ENCODE data around the gene POLR3H.

DNA sequence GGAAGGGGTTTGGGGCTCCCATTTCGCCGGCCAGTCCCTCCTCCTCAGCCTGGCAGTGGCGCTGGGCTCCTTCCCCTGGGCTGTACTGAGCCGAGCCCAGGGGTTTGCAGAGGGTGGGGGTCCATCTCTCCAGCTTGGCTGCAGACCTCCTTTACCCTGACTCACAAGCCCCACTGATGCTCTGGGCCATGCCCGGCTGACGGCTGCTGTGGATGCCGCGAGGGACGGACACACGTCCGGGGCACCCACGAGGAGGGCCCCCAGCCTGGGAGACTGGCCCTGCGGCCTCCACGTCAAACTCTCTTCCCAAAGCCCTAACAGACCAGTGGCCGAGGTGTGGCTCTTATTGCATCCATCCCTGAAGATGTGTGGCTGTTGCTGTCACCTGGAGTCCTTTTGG lies 31.3 kb upstream of the POLR3H start:
- TF ChIP-seq GATA2 (IDR thresholded peaks at IDR 0.05; ENCODE audit: low read depth, low read length) = no peak
- no peak for TF ChIP-seq GATA3 (IDR thresholded peaks at IDR 0.05; ENCODE audit: low read depth, low read length)

Data from SH-SY5Y (cell line).